ENCODE data around the gene DAPK2. TPM values are rescaled to one million over a fixed set of nuclear protein-coding genes. Genes with fewer than 3 reads are reported as not detected.
"Not testable (repeated sequence)": the region's sequence is repeated elsewhere in the genome, so short reads cannot be mapped to it uniquely, and the experiment has no call there.

Gene DAPK2
- total RNA-seq, 1 donor from 2014 or later = 2.6 TPM

GRCh38 chr15:63904042-63904441 is 142.2 kb downstream of the DAPK2 start:
- peaks cover 4% of the 10 kb centered on the region for H3K27me3 Mint-ChIP-seq (ENCODE audit: unreplicated experiment)

GRCh38 chr15:63902671-63903035 is 143.6 kb downstream of the DAPK2 start:
- no peak overlapping the region for H3K27ac Mint-ChIP-seq (ENCODE audit: unreplicated experiment)
- TF ChIP-seq CTCF (IDR thresholded peaks at IDR 0.05; ENCODE audit: partially characterized antibody, unreplicated experiment) = no peak
- H3K4me1 Mint-ChIP-seq (ENCODE audit: low read depth, unreplicated experiment) = peaks cover 2% of the 10 kb centered on the region
- no peak for DNase-seq
- no peaks in the 10 kb centered on the region for H3K36me3 Mint-ChIP-seq (ENCODE audit: unreplicated experiment)
- H3K9me3 Mint-ChIP-seq (ENCODE audit: unreplicated experiment) = peaks cover 4% of the 10 kb centered on the region
- H3K4me3 Mint-ChIP-seq (ENCODE audit: unreplicated experiment) = no peak overlapping the region
- H3K27me3 Mint-ChIP-seq (ENCODE audit: unreplicated experiment) = peaks cover 4% of the 10 kb centered on the region

More at GRCh38 chr15:63904042-63904441, 142.2 kb downstream of the DAPK2 start:
- peaks cover 2% of the 10 kb centered on the region for H3K4me1 Mint-ChIP-seq (ENCODE audit: low read depth, unreplicated experiment)
- DNase-seq = no peak
- H3K4me3 Mint-ChIP-seq (ENCODE audit: unreplicated experiment) = no peak overlapping the region
- H3K27ac Mint-ChIP-seq (ENCODE audit: unreplicated experiment) = no peak overlapping the region
- no peak for TF ChIP-seq CTCF (IDR thresholded peaks at IDR 0.05; ENCODE audit: partially characterized antibody, unreplicated experiment)
- no peaks in the 10 kb centered on the region for H3K36me3 Mint-ChIP-seq (ENCODE audit: unreplicated experiment)
- peaks cover 4% of the 10 kb centered on the region for H3K9me3 Mint-ChIP-seq (ENCODE audit: unreplicated experiment)

DNA sequence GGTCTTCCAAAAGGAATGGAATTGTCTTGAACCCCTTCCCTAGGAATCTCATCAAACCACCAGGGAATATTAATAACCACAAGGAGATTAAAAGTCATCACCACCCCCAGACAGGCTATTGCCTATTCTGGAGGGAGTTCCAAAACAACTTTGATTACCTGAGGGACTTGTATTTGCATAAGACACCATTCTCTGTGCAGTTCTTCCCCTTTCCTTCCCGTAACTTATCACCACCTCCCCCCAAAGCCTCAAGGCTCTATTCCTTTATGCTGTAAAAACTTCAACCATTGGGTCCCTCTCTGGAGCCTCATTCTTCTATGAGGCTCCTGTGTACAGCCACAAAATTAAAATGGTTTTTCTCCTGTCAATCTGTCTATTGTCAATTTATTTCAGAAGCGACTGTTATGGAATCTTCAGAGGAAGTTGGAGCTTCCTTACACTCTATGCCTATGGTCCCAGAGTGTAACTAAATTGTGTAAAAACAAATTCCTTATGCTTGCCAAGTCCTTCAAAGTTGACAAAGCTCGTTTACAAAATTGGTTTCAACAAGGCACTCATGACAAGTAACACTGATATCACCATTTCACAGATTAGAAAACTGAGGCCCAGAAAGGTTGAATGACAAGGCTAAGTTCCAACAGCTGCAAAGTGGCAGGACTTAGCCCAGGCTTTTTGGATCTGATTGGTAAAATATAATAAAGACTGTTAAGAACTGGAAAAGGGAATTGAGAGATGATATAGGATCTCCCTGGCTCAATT is 144.2 kb downstream of the DAPK2 start:
- no peaks in the 10 kb centered on the region for H3K36me3 Mint-ChIP-seq (ENCODE audit: unreplicated experiment)
- H3K27me3 Mint-ChIP-seq (ENCODE audit: unreplicated experiment) = peaks cover 8% of the 10 kb centered on the region
- peaks cover 6% of the 10 kb centered on the region for H3K4me1 Mint-ChIP-seq (ENCODE audit: low read depth, unreplicated experiment)
- H3K9me3 Mint-ChIP-seq (ENCODE audit: unreplicated experiment) = peaks cover 4% of the 10 kb centered on the region
- no peak for TF ChIP-seq CTCF (IDR thresholded peaks at IDR 0.05; ENCODE audit: partially characterized antibody, unreplicated experiment)
- H3K27ac Mint-ChIP-seq (ENCODE audit: unreplicated experiment) = no peak overlapping the region
- H3K4me3 Mint-ChIP-seq (ENCODE audit: unreplicated experiment) = no peak overlapping the region
- no peak for DNase-seq

- Mint-ChIP-seq H3K27ac (ENCODE audit: unreplicated experiment) (no peak overlapping the region), H3K27me3 (ENCODE audit: unreplicated experiment) (peaks cover 15% of the 10 kb centered on the region), H3K4me1 (ENCODE audit: low read depth, unreplicated experiment) (peaks cover 11% of the 10 kb centered on the region), H3K9me3 (ENCODE audit: unreplicated experiment) (peaks cover 4% of the 10 kb centered on the region), H3K4me3 (ENCODE audit: unreplicated experiment) (no peak overlapping the region), H3K36me3 (ENCODE audit: unreplicated experiment) (no peaks in the 10 kb centered on the region)
- DNase-seq = no peak
- no peak for TF ChIP-seq CTCF (IDR thresholded peaks at IDR 0.05; ENCODE audit: partially characterized antibody, unreplicated experiment)
Measured at GRCh38 chr15:63900306-63900705, 146.0 kb downstream of the DAPK2 start.

DNA sequence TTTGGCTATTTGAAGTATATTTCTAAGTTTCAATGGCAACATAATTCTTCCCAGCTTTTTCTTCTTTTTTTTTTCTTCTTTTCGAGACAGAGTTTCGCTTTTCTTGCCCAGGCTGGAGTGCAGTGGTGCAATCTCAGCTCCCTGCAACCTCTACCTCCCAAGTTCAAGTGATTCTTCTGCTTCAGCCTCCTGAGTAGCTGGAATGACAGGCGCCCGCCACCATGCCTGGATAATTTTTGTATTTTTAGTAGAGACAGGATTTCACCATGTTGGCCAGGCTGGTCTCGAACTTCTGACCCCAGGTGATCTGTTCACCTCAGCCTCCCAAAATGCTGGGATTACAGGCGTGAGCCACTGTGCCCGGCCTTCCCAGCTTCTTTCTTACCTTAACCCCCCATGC is 146.7 kb downstream of the DAPK2 start:
- not testable (repeated sequence) for H3K27ac Mint-ChIP-seq (ENCODE audit: unreplicated experiment); H3K9me3 Mint-ChIP-seq (ENCODE audit: unreplicated experiment); H3K36me3 Mint-ChIP-seq (ENCODE audit: unreplicated experiment); H3K4me3 Mint-ChIP-seq (ENCODE audit: unreplicated experiment); DNase-seq
- Mint-ChIP-seq H3K27me3 (ENCODE audit: unreplicated experiment) (peaks cover 16% of the 10 kb centered on the region), H3K4me1 (ENCODE audit: low read depth, unreplicated experiment) (peaks cover 12% of the 10 kb centered on the region)
